GM12873 (cell line): ENCODE results near the gene UBE3B.

ENCODE experiments used
- CTCF ChIP-seq: IDR thresholded peaks from 2 replicates; pipeline ENCODE4 v1.5.1; 2012; ENCODE audit warnings: low read depth, mild to moderate bottlenecking, moderate library complexity, low read length, control low read depth; ENCODE audit not compliant: insufficient read depth; ENCODE audit errors: missing control alignments

UBE3B gene

GRCh38 chr12:109579639-109580038 lies 102.2 kb downstream of the UBE3B start:
- no peak for TF ChIP-seq CTCF

DNA sequence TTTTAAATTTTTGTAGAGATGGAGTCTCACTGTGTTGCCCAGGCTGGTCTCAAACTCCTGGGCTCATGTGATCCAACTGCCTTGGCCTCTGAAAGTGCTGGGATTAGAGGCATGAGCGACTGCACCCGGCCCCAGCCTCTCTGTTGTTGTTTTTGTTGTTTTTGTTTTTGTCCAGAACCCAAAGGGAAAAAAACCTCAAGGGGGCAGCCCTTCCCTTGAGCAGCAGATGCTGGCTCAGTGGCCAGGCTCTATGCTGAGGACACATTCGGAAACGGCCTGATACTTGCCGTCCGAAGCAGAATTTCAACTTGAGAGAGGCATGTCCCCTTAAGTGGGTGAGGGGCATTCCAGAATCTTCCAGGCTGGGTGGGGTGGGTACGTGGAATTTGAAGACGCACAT lies 102.8 kb downstream of the UBE3B start:
- TF ChIP-seq CTCF = no peak

DNA sequence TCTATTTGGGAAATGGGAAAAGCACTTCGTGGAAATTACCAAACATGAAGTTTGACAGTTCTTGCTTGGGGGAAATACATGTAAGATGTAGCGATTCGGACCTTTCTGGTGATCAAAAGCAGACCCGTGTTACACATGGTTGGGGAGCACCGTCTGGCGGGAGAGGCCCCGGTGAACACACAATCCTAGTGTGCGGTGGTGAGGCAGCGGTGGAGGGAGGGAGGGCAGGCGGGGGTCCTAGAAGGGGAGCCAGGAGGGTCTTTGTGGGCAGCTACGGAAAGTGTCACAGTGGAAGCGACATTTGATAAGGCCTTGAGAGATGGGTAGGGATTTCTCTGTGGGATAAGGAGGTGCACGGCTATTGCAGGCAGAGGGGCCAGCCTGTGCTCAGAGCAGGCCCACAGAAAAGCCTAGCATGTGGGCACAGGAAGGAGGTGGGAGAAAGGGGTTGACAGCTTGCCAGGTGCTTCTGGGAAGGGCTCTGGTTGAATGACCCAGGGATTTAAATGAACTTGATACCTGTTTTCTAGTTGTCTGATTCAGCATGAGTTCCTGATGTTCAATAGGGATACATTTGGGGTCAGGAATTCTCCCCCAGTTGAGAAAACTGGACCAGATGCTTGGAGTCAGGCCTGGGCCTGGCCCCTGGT lies 103.4 kb downstream of the UBE3B start:
- TF ChIP-seq CTCF = no peak

DNA sequence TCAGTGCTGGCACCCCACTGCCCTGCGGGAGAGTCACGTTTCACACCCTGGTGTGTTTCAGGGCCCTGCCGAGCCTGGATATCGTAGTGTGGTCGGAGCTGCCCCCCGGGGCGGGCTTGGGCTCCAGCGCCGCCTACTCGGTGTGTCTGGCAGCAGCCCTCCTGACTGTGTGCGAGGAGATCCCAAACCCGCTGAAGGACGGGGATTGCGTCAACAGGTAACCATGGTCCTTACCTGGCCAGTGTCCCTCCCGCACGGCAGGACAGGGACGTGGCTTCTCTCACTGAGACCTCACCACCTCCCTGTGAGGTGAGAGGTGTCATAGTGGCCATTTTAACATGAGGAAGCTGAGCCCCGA lies 103.9 kb downstream of the UBE3B start:
- TF ChIP-seq CTCF = no peak

DNA sequence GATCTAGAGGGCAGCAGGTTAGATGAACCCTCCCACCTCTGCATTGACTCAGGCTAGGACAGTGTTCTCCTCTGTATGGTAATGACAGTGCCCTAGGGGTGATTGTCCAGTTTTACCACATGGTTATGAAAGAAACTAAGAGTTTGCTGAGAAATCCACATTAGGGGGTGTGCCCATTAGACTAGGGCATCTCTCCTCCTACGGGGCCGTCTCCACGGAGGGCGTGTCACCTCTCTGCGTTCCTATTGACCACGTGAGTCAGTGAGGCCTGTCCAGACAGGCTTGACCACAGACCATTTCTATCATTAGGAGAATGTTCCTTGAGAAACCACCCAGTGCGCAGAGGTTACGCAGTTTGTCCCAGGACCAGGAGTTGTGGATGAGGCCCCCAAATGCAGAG lies 104.4 kb downstream of the UBE3B start:
- TF ChIP-seq CTCF = no peak

GRCh38 chr12:109582636-109583035 lies 105.2 kb downstream of the UBE3B start:
- no peak for TF ChIP-seq CTCF

DNA sequence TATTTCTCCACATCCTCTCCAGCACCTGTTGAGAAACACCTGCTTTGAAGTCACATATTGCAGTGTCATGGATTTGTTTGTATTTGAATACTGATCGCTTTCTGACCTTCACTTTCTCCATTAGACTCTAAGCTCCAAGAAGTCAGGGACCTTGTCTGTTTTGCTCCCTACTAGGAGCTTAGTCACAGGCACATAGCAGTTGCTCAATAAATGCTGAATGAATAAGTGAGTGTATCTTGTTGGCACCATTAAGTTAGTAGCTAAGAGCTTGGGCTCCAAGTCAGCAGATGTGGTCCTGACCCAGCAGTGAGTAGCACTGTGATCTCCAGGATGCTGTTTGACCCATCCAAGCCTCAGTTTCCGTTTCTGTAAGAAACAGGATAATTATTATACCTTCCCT lies 106.3 kb downstream of the UBE3B start:
- TF ChIP-seq CTCF = no peak
